ENCODE measurements around the gene LRRC56.

DNA sequence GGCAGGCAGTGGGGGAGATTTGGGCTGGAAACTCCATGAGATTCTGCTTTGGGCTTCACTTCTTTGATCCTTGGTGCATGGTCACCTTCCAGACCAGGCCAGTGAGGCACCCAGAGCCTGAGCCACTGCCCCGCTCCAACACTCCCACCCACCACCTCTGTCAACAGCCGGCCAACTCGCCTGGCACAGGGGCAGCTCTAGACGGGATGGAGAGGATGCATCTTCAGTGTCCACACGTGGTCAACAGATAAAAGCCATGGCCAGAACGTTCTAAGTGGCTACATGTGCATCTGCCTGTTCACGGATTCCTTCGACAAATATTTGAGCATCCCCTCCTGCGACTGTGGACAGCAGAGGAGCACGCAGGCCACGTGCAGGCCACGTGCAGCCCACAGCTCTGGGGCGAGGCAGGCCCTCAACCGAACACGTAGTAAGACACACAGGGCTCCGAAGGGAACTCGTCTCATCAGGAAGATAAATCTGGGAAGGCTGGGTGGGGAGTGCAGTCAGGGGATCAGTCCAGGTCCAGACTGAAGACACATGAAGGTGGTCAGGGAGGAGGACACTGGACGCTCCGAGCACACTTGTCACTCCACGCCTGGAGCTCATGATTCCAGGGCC is 1.2 kb downstream of the LRRC56 start:
- TF ChIP-seq, protein P1, sequence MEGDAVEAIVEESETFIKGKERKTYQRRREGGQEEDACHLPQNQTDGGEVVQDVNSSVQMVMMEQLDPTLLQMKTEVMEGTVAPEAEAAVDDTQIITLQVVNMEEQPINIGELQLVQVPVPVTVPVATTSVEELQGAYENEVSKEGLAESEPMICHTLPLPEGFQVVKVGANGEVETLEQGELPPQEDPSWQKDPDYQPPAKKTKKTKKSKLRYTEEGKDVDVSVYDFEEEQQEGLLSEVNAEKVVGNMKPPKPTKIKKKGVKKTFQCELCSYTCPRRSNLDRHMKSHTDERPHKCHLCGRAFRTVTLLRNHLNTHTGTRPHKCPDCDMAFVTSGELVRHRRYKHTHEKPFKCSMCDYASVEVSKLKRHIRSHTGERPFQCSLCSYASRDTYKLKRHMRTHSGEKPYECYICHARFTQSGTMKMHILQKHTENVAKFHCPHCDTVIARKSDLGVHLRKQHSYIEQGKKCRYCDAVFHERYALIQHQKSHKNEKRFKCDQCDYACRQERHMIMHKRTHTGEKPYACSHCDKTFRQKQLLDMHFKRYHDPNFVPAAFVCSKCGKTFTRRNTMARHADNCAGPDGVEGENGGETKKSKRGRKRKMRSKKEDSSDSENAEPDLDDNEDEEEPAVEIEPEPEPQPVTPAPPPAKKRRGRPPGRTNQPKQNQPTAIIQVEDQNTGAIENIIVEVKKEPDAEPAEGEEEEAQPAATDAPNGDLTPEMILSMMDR (IDR thresholded peaks at IDR 0.05) = no peak
- TF ChIP-seq POLR2AphosphoS5 (IDR thresholded peaks at IDR 0.05) (no peak), POLR2A (IDR thresholded peaks at IDR 0.05) (no peak), EP300 (IDR thresholded peaks at IDR 0.05; ENCODE audit: low read depth) (no peak)

Data from transverse colon (tissue), 4 donors.